Measurements from ENCODE around the gene GNAQ.

Gene GNAQ

GRCh38 chr9:77680581-77680980, 351.0 kb downstream of the GNAQ start:
- DNase-seq (ENCODE audit: low read depth) = no peak

GRCh38 chr9:77679661-77680368, 351.8 kb downstream of the GNAQ start:
- peak; percentile 9 for DNase-seq (ENCODE audit: low read depth)

- DNase-seq (ENCODE audit: low read depth) = no peak
Measured at GRCh38 chr9:77679088-77679487, 352.5 kb downstream of the GNAQ start.

- DNase-seq (ENCODE audit: low read depth) = peak; percentile 57
Measured at GRCh38 chr9:77677957-77678535, 353.6 kb downstream of the GNAQ start.

- DNase-seq (ENCODE audit: low read depth) = no peak
Measured at GRCh38 chr9:77677397-77677796, 354.2 kb downstream of the GNAQ start.

- peak; percentile 5 for DNase-seq (ENCODE audit: low read depth)
Measured at GRCh38 chr9:77673941-77674791, 357.4 kb downstream of the GNAQ start.

GRCh38 chr9:77672183-77672582, 359.4 kb downstream of the GNAQ start:
- no peak for DNase-seq (ENCODE audit: low read depth)

GRCh38 chr9:77667151-77667550, 364.5 kb downstream of the GNAQ start:
- DNase-seq (ENCODE audit: low read depth) = no peak

Measured in amniotic epithelial cell (primary cell).